Measurements from ENCODE around the gene MGMT. TPM values are rescaled to one million over a fixed set of nuclear protein-coding genes. Genes with fewer than 3 reads are reported as not detected.

Gene MGMT
- total and polyA plus RNA-seq, 9 donors = 13.2 to 28.5 (median 15.8) TPM

DNA sequence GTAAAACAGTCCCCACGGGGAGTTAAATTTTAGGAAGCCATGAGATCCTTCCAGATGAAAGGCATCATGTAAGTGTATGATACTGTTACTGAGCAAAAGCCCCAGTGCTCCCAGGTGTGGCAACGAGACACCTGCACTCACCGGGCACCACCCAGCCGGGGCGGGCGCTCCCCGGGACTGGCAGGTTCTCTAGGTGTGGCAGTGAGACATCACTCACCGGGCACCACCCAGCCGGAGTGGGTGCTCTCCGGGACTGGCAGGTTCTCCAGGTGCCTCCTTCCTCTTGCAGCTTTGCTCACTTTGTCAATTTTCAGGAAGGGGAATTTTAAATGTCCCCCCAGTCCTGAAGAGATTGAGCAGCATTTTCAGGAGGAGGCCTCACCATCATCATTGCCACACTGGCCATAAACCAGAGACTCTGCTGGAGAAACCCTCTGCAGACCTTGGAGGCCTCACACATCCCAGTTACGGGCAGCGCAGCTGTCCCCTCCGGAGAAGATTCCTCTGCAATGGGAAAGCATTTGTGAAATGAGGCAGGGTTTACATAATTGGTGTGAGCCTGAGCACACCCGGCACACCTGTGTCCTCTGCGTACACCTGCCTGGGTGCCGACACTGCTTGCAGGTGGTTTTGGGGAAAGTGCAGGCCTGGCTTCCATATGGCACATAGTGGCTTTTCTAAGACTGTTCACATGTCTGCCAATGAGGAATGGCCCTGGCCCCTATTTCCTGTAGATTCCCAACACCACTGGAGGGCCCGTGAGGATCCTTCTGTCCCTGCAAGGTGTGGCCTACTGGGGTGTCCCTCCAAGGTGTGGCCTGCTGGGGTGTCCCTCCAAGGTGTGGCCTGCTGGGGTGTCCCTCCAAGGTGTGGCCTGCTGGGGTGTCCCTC, 305.7 kb downstream of the MGMT start:
- H3K4me1 ChIP-seq (ENCODE audit: control insufficient read depth, insufficient read depth, low read length) = peaks cover 5% of the 10 kb centered on the region
- DNase-seq = no peak
- no peaks in the 10 kb centered on the region for H3K9me3 ChIP-seq (replicated peaks; ENCODE audit: control insufficient read depth, low read depth, low read length)
- no peak overlapping the region for H3K27ac ChIP-seq (ENCODE audit: low read length)
- peaks cover 12% of the 10 kb centered on the region for H3K36me3 ChIP-seq (ENCODE audit: control insufficient read depth, insufficient read depth, low read length)
- H3K4me3 ChIP-seq (ENCODE audit: low read length) = no peak overlapping the region
- H3K27me3 ChIP-seq (ENCODE audit: control insufficient read depth, insufficient read depth, low read length) = no peaks in the 10 kb centered on the region
- 86% methylated on average over 17 of the region's 17 CpGs for WGBS (ENCODE audit: insufficient coverage)

DNA sequence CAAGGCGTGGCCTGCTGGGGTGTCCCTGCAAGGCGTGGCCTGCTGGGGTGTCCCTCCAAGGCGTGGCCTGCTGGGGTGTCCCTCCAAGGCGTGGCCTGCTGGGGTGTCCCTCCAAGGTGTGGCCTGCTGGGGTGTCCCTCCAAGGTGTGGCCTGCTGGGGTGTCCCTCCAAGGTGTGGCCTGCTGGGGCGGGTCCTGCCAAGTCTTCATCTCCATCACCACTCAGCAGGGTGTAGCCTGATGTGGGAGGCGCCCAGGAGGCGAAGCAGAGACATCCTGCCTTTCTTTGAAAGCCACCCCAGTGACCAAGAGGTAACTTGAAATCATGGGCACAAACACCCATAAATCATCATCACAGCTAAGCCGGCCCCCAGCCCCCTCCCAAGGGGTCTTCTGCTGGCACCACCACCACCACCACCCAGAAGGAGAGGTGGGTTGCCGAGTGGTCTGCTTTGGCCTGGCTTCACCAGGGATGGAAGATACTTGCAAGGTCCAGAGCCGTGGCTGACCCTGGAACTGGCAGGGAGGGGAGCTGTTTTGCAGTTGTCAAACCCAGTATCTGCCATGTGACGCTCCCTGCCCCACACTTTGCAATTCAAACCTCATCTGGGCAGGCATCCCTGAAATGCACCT, 306.4 kb downstream of the MGMT start:
- no peak for DNase-seq
- H3K36me3 ChIP-seq (ENCODE audit: control insufficient read depth, insufficient read depth, low read length) = peaks cover 10% of the 10 kb centered on the region
- peaks cover 5% of the 10 kb centered on the region for H3K4me1 ChIP-seq (ENCODE audit: control insufficient read depth, insufficient read depth, low read length)
- H3K9me3 ChIP-seq (replicated peaks; ENCODE audit: control insufficient read depth, low read depth, low read length) = no peaks in the 10 kb centered on the region
- H3K27me3 ChIP-seq (ENCODE audit: control insufficient read depth, insufficient read depth, low read length) = no peaks in the 10 kb centered on the region
- H3K27ac ChIP-seq (ENCODE audit: low read length) = no peak overlapping the region
- H3K4me3 ChIP-seq (ENCODE audit: low read length) = no peak overlapping the region
- 96% methylated on average over 7 of the region's 11 CpGs for WGBS (ENCODE audit: insufficient coverage)

DNA sequence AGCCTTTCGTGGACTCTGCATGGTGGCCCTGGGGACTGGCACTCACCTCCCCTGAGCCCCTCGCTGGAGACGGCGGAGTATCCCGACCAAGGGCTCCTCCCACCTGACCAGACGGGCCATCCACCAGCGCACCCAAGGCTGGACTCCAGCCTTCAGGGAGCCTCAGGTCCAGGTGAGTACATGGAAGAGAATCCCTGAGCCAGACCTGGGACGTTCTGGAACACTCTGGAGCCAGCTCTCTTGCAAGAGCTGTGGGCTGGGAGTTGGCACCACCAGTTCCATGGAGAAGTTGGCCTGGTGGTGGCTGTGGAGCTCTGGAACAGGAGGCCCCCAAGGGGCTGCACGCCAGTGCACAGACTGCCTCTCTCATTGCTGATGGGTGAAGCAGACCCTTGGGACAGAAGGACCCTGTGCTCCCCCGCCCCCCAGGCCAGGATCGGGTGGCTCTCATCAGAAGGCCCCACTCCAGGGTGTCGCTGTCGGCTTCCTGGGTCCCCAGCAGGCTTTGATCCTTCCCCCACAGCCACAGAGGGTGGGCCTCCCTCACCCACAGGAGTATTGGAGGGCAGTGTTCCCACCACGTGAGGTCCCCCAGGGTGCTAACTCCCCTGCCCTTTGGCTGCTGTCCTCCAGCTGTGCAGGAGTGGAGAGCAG, 307.2 kb downstream of the MGMT start:
- H3K27ac ChIP-seq (ENCODE audit: low read length) = no peak overlapping the region
- H3K27me3 ChIP-seq (ENCODE audit: control insufficient read depth, insufficient read depth, low read length) = no peaks in the 10 kb centered on the region
- H3K9me3 ChIP-seq (replicated peaks; ENCODE audit: control insufficient read depth, low read depth, low read length) = no peaks in the 10 kb centered on the region
- H3K4me1 ChIP-seq (ENCODE audit: control insufficient read depth, insufficient read depth, low read length) = peaks cover 8% of the 10 kb centered on the region
- no peak for DNase-seq
- WGBS (ENCODE audit: insufficient coverage) = 90% methylated on average over 14 of the region's 14 CpGs
- H3K36me3 ChIP-seq (ENCODE audit: control insufficient read depth, insufficient read depth, low read length) = peaks cover 4% of the 10 kb centered on the region
- H3K4me3 ChIP-seq (ENCODE audit: low read length) = no peak overlapping the region

DNA sequence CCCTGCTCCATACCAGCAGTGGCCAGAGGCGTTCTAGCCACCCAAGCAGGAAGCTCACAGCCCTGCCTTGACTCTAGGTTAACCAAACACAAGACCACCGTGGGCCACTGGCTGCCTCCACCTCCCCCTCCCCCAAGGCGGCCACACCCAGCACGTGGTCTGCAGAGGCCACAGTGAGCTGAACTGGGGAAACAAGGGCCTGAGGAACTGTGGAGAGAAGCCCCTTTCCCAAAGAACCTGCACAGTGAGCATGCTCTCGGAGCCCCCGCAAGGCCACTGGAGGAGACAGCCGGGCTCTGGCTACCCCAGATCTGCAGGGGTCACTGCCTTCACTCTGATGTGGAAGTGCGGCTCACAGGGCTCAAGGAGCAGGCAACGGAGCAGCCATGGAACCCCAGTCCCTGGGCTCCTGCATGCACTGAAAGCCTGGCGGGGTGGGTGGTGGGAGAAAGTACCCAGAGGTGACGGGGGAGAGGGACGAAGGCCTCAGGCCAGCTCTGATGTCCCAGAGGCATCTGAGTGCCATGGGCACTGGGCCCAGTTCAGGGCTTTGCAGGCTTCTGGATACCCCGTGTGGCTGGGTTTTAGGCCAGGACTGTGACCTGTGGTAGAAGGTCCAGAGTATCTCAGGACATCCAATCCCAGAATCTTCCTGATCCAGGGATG, 307.8 kb downstream of the MGMT start:
- Histone ChIP-seq H3K27ac (ENCODE audit: low read length) (no peak overlapping the region), H3K4me3 (ENCODE audit: low read length) (no peak overlapping the region), H3K27me3 (ENCODE audit: control insufficient read depth, insufficient read depth, low read length) (no peaks in the 10 kb centered on the region), H3K4me1 (ENCODE audit: control insufficient read depth, insufficient read depth, low read length) (peaks cover 12% of the 10 kb centered on the region), H3K36me3 (ENCODE audit: control insufficient read depth, insufficient read depth, low read length) (peaks cover 4% of the 10 kb centered on the region), H3K9me3 (replicated peaks; ENCODE audit: control insufficient read depth, low read depth, low read length) (no peaks in the 10 kb centered on the region)
- WGBS (ENCODE audit: insufficient coverage) = 92% methylated on average over 8 of the region's 13 CpGs
- DNase-seq = no peak

DNA sequence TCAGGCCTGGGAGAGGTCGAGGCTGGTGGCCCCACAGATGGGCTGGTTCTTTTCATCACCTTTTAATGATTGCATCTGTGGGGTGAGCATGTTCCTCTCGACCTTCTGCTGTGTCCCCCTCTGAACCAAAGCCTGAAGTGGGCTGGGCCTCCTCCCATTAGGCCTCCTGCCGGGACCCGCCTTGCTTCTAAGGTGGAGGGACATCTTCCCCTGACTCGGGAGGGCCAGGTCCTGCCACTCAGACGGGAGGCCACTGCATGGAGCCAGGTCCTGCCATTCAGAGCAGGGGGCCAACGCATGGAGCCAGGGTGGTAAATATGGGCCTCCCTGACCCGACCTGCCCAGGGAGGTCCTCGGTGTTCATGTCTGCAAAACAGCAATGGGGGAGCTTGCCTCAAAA, 308.6 kb downstream of the MGMT start:
- Histone ChIP-seq H3K4me1 (ENCODE audit: control insufficient read depth, insufficient read depth, low read length) (peaks cover 16% of the 10 kb centered on the region), H3K9me3 (replicated peaks; ENCODE audit: control insufficient read depth, low read depth, low read length) (no peaks in the 10 kb centered on the region), H3K27ac (ENCODE audit: low read length) (no peak overlapping the region), H3K36me3 (ENCODE audit: control insufficient read depth, insufficient read depth, low read length) (no peaks in the 10 kb centered on the region), H3K4me3 (ENCODE audit: low read length) (no peak overlapping the region), H3K27me3 (ENCODE audit: control insufficient read depth, insufficient read depth, low read length) (no peaks in the 10 kb centered on the region)
- no peak for DNase-seq
- 78% methylated on average over 9 of the region's 9 CpGs for WGBS (ENCODE audit: insufficient coverage)

DNA sequence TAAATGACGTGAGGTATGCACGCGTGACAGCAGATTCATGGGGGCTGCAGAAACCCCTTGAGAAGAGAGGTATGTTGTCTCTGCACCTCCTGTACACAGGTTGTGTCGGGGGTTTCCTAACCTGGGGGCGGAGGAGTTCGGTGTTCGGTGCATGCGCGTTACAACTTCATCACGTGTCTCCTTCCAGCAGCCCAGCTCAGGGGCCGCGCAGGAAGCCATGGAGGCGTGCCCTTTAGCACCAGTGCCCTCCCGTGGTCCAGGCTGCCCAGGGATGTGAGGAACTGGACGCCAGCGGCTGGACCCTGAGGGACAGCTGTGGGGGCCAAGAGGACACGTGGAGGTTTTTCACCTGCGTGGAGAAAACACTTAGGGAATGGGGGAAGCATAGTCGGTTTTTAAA, 310.6 kb downstream of the MGMT start:
- no peaks in the 10 kb centered on the region for H3K36me3 ChIP-seq (ENCODE audit: control insufficient read depth, insufficient read depth, low read length)
- H3K27me3 ChIP-seq (ENCODE audit: control insufficient read depth, insufficient read depth, low read length) = no peaks in the 10 kb centered on the region
- DNase-seq = no peak
- WGBS (ENCODE audit: insufficient coverage) = 85% methylated on average over 19 of the region's 19 CpGs
- no peak overlapping the region for H3K4me3 ChIP-seq (ENCODE audit: low read length)
- H3K4me1 ChIP-seq (ENCODE audit: control insufficient read depth, insufficient read depth, low read length) = peaks cover 11% of the 10 kb centered on the region
- H3K9me3 ChIP-seq (replicated peaks; ENCODE audit: control insufficient read depth, low read depth, low read length) = no peaks in the 10 kb centered on the region
- no peak overlapping the region for H3K27ac ChIP-seq (ENCODE audit: low read length)

DNA sequence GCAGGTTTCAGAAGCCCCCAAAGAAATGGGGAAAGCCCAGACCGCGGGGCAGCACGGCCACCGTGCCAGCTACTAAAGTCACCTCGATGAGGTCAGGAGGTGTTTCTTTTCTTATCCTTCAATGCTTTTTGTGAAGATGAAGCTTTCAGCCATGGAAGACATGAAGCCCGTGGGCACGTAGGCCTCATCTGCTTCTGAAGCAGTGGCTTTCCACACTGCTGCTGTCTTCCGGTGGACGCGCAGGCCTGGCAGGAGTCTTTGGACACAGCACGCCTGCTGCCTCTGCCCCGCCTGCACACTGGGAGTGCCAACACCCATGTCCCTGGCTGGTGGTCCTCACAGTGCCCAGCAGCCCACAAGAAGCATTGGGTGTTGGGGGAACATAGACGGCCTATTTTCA, 311.5 kb downstream of the MGMT start:
- Histone ChIP-seq H3K9me3 (replicated peaks; ENCODE audit: control insufficient read depth, low read depth, low read length) (no peaks in the 10 kb centered on the region), H3K27me3 (ENCODE audit: control insufficient read depth, insufficient read depth, low read length) (no peaks in the 10 kb centered on the region), H3K4me3 (ENCODE audit: low read length) (no peak overlapping the region), H3K27ac (ENCODE audit: low read length) (no peak overlapping the region), H3K36me3 (ENCODE audit: control insufficient read depth, insufficient read depth, low read length) (no peaks in the 10 kb centered on the region), H3K4me1 (ENCODE audit: control insufficient read depth, insufficient read depth, low read length) (peaks cover 11% of the 10 kb centered on the region)
- 89% methylated on average over 12 of the region's 13 CpGs for WGBS (ENCODE audit: insufficient coverage)
- DNase-seq = no peak

DNA sequence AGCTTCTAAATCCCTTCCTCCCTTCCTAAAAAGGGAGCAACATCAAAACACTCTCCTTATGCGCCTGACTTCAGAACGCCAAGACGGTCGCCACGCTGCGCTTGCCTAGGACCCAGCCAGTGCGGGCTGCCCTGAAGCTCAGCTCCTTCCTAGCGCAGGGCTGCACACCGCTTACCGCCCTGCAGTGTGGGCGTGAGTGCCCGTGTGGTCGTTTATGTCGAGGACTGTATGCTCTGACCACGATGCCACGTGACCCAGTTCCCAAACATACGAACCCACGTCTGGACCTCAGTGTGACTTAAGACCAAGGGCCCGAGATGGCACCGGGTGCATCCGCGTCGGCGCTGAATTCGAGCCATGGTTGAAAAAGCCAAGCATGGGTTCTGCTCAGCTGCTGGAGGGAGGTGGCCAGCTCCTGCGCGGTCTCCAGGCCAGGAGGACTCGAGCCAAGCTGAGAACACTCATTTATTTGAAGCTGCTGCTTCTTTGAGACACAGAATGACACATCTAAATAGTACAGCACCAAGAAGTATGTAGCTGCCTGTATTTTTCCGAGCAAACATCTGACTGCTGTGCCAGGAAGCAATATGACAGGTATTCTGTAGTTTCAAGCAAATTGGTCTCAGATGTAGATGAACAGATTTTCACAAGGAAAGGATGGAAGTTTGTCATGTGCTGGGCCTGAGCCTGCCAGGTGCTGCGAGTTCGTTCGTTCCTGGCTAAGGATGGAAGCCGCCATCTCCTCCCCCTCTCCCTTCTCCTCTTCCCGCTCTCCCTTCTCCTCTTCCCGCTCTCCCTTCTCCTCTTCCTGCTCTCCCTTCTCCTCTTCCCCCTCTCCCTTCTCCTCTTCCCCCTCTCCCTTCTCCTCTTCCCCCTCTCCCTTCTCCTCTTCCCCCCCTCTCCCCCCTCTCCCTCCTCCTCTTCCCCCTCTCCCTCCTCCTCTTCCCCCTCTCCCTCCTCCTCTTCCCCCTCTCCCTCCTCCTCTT, 312.4 kb downstream of the MGMT start:
- Histone ChIP-seq H3K27me3 (ENCODE audit: control insufficient read depth, insufficient read depth, low read length) (no peaks in the 10 kb centered on the region), H3K9me3 (replicated peaks; ENCODE audit: control insufficient read depth, low read depth, low read length) (no peaks in the 10 kb centered on the region), H3K4me1 (ENCODE audit: control insufficient read depth, insufficient read depth, low read length) (peaks cover 11% of the 10 kb centered on the region), H3K4me3 (ENCODE audit: low read length) (no peak overlapping the region), H3K27ac (ENCODE audit: low read length) (peak overlapping the region; percentile 9), H3K36me3 (ENCODE audit: control insufficient read depth, insufficient read depth, low read length) (no peaks in the 10 kb centered on the region)
- WGBS (ENCODE audit: insufficient coverage) = 85% methylated on average over 25 of the region's 35 CpGs
- DNase-seq = peak; percentile 76

DNA sequence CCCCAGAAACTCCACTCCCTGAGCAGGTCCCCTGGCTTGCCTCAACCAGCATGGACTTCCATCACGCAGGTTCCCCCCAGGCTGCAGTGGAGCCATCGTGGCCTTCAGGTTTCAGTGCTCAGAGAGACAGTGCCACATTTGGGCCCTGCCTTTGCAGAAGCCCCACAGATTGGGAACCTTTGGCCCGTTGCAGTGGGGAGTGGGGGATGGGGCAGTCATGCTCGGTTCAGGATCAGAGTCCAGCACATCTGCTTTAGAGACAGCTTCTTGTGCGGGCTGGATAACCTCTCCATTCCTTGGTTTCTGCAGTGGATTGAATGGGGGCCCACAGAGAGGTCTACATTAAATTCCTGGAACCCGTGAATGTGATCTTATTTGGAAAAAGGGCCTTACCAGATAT, 313.2 kb downstream of the MGMT start:
- Histone ChIP-seq H3K27me3 (ENCODE audit: control insufficient read depth, insufficient read depth, low read length) (no peaks in the 10 kb centered on the region), H3K9me3 (replicated peaks; ENCODE audit: control insufficient read depth, low read depth, low read length) (no peaks in the 10 kb centered on the region), H3K27ac (ENCODE audit: low read length) (no peak overlapping the region), H3K4me3 (ENCODE audit: low read length) (no peak overlapping the region), H3K4me1 (ENCODE audit: control insufficient read depth, insufficient read depth, low read length) (peaks cover 11% of the 10 kb centered on the region), H3K36me3 (ENCODE audit: control insufficient read depth, insufficient read depth, low read length) (no peaks in the 10 kb centered on the region)
- WGBS (ENCODE audit: insufficient coverage) = 45% methylated on average over 5 of the region's 6 CpGs
- peak; percentile 58 for DNase-seq

Data from muscle of leg (tissue), 11 donors.